Measurements from ENCODE around the gene SEMA7A.

DNA sequence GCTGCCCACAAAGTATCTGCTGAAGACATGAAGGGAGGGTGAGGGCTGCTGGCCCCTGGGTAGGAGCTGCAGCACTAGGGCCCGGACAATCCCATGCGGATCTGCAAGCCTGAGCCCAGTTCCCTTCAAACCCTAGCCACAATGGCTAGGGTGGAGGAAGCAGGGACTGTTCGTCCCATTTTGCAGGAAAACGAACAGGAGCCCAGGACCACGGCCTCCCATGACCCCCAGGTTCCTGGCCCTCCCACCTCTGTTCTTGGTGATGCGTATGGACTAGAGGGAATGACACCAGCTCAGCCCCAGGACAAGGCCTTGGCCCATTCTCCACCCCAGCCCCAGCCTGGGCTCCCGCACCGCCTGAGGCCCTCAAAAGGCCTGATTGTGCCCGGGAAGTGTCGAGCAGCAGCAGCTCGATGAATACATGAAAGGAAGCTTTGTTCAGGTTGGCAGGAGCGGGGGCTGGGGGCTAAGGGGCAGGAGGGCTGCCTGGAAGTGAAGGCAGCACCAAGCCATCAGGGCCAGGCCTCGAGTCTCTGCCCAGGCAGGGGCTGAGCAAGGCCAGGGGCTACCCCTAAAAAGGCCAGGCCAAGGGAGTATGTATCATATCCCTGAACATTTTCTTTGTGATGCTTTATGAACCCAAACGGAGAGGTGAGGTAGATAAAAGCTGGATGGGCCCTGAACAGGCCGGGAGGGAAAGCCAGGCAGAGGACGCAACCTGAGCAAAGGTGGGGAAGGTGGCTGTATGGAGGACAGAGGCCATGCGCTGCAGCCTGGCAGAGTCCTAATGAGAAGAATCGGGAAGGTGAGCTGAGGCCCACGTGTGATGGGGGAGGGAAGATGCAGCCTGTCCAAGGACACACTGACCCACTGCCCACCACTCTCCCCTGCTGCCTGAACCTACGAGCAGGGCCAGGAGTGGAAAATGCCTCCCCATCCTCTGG, 12.2 kb downstream of the SEMA7A start:
- TF ChIP-seq CTCF (IDR thresholded peaks at IDR 0.05) (no peak), EP300 (IDR thresholded peaks at IDR 0.05; ENCODE audit: low read depth) (no peak), POLR2A (IDR thresholded peaks at IDR 0.05) (no peak), POLR2AphosphoS5 (IDR thresholded peaks at IDR 0.05) (no peak)

Data from transverse colon (tissue), 4 donors.